Measurements from ENCODE around the gene AP1S2.
A peak's percentile ranks its signal among the peaks of the same experiment; 100 is the strongest.

AP1S2 gene

GRCh38 chrX:15866147-15866546 lies 11.5 kb upstream of the AP1S2 start:
- TF ChIP-seq CTCF (IDR thresholded peaks at IDR 0.05; ENCODE audit: poor library complexity, severe bottlenecking): no peak

GRCh38 chrX:15864629-15865028 lies 10.0 kb upstream of the AP1S2 start:
- H3K36me3 ChIP-seq (ENCODE audit: low read depth): no peaks in the 10 kb centered on the region
- H3K27me3 ChIP-seq (ENCODE audit: insufficient read depth, poor library complexity, severe bottlenecking): no peaks in the 10 kb centered on the region
- H3K4me3 ChIP-seq (ENCODE audit: severe bottlenecking): no peak overlapping the region
- H3K4me1 ChIP-seq (ENCODE audit: insufficient read depth, poor library complexity, severe bottlenecking): no peaks in the 10 kb centered on the region
- H3K27ac ChIP-seq (ENCODE audit: poor library complexity, severe bottlenecking): no peak overlapping the region
- DNase-seq (ENCODE audit: low spot score) (no peak), ATAC-seq (ENCODE audit: low read depth) (peak; percentile 91)
- no peaks in the 10 kb centered on the region for H3K9me3 ChIP-seq (ENCODE audit: severe bottlenecking)
- no peak for TF ChIP-seq CTCF (IDR thresholded peaks at IDR 0.05; ENCODE audit: poor library complexity, severe bottlenecking)

More at GRCh38 chrX:15866147-15866546, 11.5 kb upstream of the AP1S2 start:
- Histone ChIP-seq H3K27me3 (ENCODE audit: insufficient read depth, poor library complexity, severe bottlenecking) (no peaks in the 10 kb centered on the region), H3K27ac (ENCODE audit: poor library complexity, severe bottlenecking) (no peak overlapping the region), H3K4me3 (ENCODE audit: severe bottlenecking) (no peak overlapping the region), H3K36me3 (ENCODE audit: low read depth) (no peaks in the 10 kb centered on the region), H3K9me3 (ENCODE audit: severe bottlenecking) (no peaks in the 10 kb centered on the region), H3K4me1 (ENCODE audit: insufficient read depth, poor library complexity, severe bottlenecking) (no peaks in the 10 kb centered on the region)
- no peak for DNase-seq (ENCODE audit: low spot score)
- ATAC-seq (ENCODE audit: low read depth): no peak

GRCh38 chrX:15864023-15864422 lies 9.4 kb upstream of the AP1S2 start:
- ATAC-seq (ENCODE audit: low read depth): no peak
- H3K9me3 ChIP-seq (ENCODE audit: severe bottlenecking): no peaks in the 10 kb centered on the region
- H3K27me3 ChIP-seq (ENCODE audit: insufficient read depth, poor library complexity, severe bottlenecking): no peaks in the 10 kb centered on the region
- TF ChIP-seq CTCF (IDR thresholded peaks at IDR 0.05; ENCODE audit: poor library complexity, severe bottlenecking): no peak
- H3K4me3 ChIP-seq (ENCODE audit: severe bottlenecking): no peak overlapping the region
- H3K36me3 ChIP-seq (ENCODE audit: low read depth): no peaks in the 10 kb centered on the region
- no peaks in the 10 kb centered on the region for H3K4me1 ChIP-seq (ENCODE audit: insufficient read depth, poor library complexity, severe bottlenecking)
- DNase-seq (ENCODE audit: low spot score): no peak
- H3K27ac ChIP-seq (ENCODE audit: poor library complexity, severe bottlenecking): no peak overlapping the region

GRCh38 chrX:15860921-15861320 lies 6.3 kb upstream of the AP1S2 start:
- Histone ChIP-seq H3K27ac (ENCODE audit: poor library complexity, severe bottlenecking) (no peak overlapping the region), H3K4me3 (ENCODE audit: severe bottlenecking) (no peak overlapping the region), H3K4me1 (ENCODE audit: insufficient read depth, poor library complexity, severe bottlenecking) (no peaks in the 10 kb centered on the region), H3K27me3 (ENCODE audit: insufficient read depth, poor library complexity, severe bottlenecking) (no peaks in the 10 kb centered on the region), H3K9me3 (ENCODE audit: severe bottlenecking) (no peaks in the 10 kb centered on the region), H3K36me3 (ENCODE audit: low read depth) (no peaks in the 10 kb centered on the region)
- ATAC-seq (ENCODE audit: low read depth): no peak
- no peak for DNase-seq (ENCODE audit: low spot score)
- TF ChIP-seq CTCF (IDR thresholded peaks at IDR 0.05; ENCODE audit: poor library complexity, severe bottlenecking): no peak

GRCh38 chrX:15858051-15858450 lies 3.4 kb upstream of the AP1S2 start:
- DNase-seq (ENCODE audit: low spot score): no peak
- no peaks in the 10 kb centered on the region for H3K36me3 ChIP-seq (ENCODE audit: low read depth)
- no peak for TF ChIP-seq CTCF (IDR thresholded peaks at IDR 0.05; ENCODE audit: poor library complexity, severe bottlenecking)
- no peaks in the 10 kb centered on the region for H3K27me3 ChIP-seq (ENCODE audit: insufficient read depth, poor library complexity, severe bottlenecking)
- no peaks in the 10 kb centered on the region for H3K9me3 ChIP-seq (ENCODE audit: severe bottlenecking)
- H3K27ac ChIP-seq (ENCODE audit: poor library complexity, severe bottlenecking): no peak overlapping the region
- H3K4me1 ChIP-seq (ENCODE audit: insufficient read depth, poor library complexity, severe bottlenecking): no peaks in the 10 kb centered on the region
- no peak for ATAC-seq (ENCODE audit: low read depth)
- no peak overlapping the region for H3K4me3 ChIP-seq (ENCODE audit: severe bottlenecking)
